ENCODE results near the gene TBL1XR1. TPM values are rescaled to one million over a fixed set of nuclear protein-coding genes. Genes with fewer than 3 reads are reported as not detected.

TBL1XR1 gene
- total and polyA plus RNA-seq, 2 of the 8 experiments (the other 6 are each of a cell fraction or from before 2014, with no cell fraction given): 28.1 to 147 TPM

DNA sequence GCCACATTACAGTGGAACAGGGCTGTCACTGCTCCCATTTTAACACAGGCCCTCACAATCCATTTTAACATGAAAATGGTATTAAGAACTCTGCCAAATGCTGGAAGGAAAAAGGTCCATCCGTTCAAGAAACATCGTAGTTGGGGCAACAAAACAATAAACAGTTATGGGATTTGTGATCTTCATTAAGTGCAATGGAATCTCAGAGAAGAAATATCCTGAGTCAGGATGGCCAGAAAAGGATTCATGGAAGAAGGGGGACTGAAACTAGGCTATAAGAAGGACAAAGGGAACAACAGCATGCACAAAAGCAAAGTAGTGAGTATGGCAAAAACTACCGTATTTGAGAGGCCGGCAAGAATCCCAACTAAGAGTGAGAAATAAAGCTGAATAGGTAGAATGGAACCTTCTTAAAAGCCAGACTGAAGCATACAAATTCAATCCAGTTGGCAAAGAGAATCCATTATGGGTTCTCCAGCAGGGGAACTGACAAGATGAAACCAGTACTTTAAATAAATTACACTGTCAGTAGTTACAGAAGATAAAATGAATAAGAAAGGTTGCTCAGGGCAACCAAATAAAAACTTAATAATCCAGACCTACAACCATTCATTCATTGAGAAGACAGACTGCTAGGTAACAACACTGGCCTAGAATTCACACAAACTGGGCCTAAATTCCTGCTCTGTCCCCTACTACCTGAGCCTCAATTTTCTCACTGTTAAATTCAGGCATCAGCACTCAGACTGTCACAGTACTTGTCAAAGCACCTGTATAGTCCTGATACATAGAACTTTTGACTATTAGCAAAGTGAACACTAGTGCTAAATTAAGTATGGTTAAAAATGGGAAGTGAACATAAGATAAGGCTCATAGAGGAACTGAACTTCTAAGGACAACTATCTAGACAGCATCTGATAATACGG, 6.3 kb downstream of the TBL1XR1 start:
- H3K4me1 ChIP-seq (replicated peaks in 1 of 4; ENCODE audit: control insufficient read depth in 3 of 4, insufficient read depth in 4 of 4, low read length in 3 of 4): peaks cover 0 to 24% (median 7%) of the 10 kb centered on the region in 4 experiments; a peak in 4 of 7 replicates
- H3K79me2 ChIP-seq (ENCODE audit: control insufficient read depth in 1 of 2, insufficient read depth in 2 of 2, low read length in 2 of 2): peaks cover 91 to 100% of the 10 kb centered on the region in 2 experiments
- 79% methylated on average over 5 of the region's 5 CpGs; no CpG with 5 or more reads in 1 of the 2 experiments for whole genome bisulfite sequencing, 2 experiments (ENCODE audit: extremely low coverage in 1 of 2, insufficient coverage in 1 of 2, insufficient read length in 1 of 2, insufficient replicate concordance in 2 of 2, low coverage in 1 of 2, low lambda C conversion rate in 2 of 2, missing lambda C conversion rate in 1 of 2)
- no peak overlapping the region for H3K27ac ChIP-seq (ENCODE audit: low read depth, low read length)
- H3K9ac ChIP-seq (replicated peaks in 1 of 4; ENCODE audit: extremely low read depth in 1 of 4, low read depth in 3 of 4, low read length in 3 of 4): no peak overlapping the region
- no peak overlapping the region for H4K91ac ChIP-seq (replicated peaks; ENCODE audit: insufficient read length, low read length)
- no peak overlapping the region for H4K8ac ChIP-seq (ENCODE audit: extremely low read depth, insufficient read depth, low read length)
- no peak overlapping the region for H3K18ac ChIP-seq (ENCODE audit: extremely low read depth, low read length)
- H2BK5ac ChIP-seq (ENCODE audit: low read depth, low read length): no peak overlapping the region
- H2BK20ac ChIP-seq (ENCODE audit: low read length): no peak overlapping the region
- no peak overlapping the region; a peak in 1 of 8 replicates for H3K4me3 ChIP-seq (ENCODE audit: extremely low read depth in 1 of 4, insufficient read depth in 2 of 4, low read depth in 3 of 4, low read length in 4 of 4)
- no peak overlapping the region for H2BK120ac ChIP-seq (replicated peaks; ENCODE audit: low read depth, low read length)
- H3K4ac ChIP-seq (replicated peaks; ENCODE audit: insufficient read length, low read depth, low read length): no peak overlapping the region
- no peak overlapping the region for H3K56ac ChIP-seq (replicated peaks; ENCODE audit: insufficient read length, low read depth, low read length)
- no peak overlapping the region for H2BK15ac ChIP-seq (ENCODE audit: low read length)
- H3K36me3 ChIP-seq (ENCODE audit: control insufficient read depth in 2 of 4, insufficient read depth in 4 of 4, low read length in 3 of 4): peaks cover 0 to 3% (median 0%) of the 10 kb centered on the region in 4 experiments; a peak in 1 of 8 replicates
- no peak overlapping the region for H2BK12ac ChIP-seq (ENCODE audit: low read depth, low read length)
- no peak overlapping the region for H2AFZ ChIP-seq (ENCODE audit: low read length)
- ChIA-PET POLR2A (ENCODE audit: partially characterized antibody) (interaction anchor here (1.1 kb wide), 1 partner anchor 135 kb away, joined by 3 read pairs; no protein-coding TSS in a partner anchor), CTCF (ENCODE audit: partially characterized antibody) (interaction anchor here (0.6 to 1.3 kb wide), 2 partner anchors 10 to 16 kb away, joined by 3 to 4 read pairs; no protein-coding TSS in a partner anchor)
- H3K14ac ChIP-seq (ENCODE audit: insufficient read length): no peak overlapping the region
- H2AK5ac ChIP-seq (ENCODE audit: low read depth, low read length): no peak overlapping the region
- H3K79me1 ChIP-seq (ENCODE audit: low read depth, low read length): no peaks in the 10 kb centered on the region
- H3K23me2 ChIP-seq (ENCODE audit: low read depth, low read length): no peaks in the 10 kb centered on the region; the same call in 1 of the 2 replicates
- FAIRE-seq (no peak), DNase-seq (ENCODE audit: low read depth in 1 of 2, low spot score in 2 of 2) (no peak)
- peak overlapping the region; percentile 25 to 41; a peak in 3 of 4 replicates for H3K4me2 ChIP-seq (ENCODE audit: insufficient read depth in 1 of 2, low read depth in 2 of 2, low read length in 2 of 2)
- H4K5ac ChIP-seq (ENCODE audit: insufficient read length, low read depth, low read length): no peak overlapping the region
- H3K9me3 ChIP-seq (ENCODE audit: insufficient read depth in 2 of 2, low read depth in 1 of 2, low read length in 1 of 2): no peaks in the 10 kb centered on the region
- H3K27me3 ChIP-seq (replicated peaks in 1 of 4; ENCODE audit: control insufficient read depth in 3 of 4, extremely low read depth in 1 of 4, insufficient read depth in 3 of 4, low read length in 3 of 4): no peaks in the 10 kb centered on the region
- no peak overlapping the region for H3K23ac ChIP-seq (ENCODE audit: insufficient read length)
- H4K20me1 ChIP-seq (replicated peaks in 1 of 2; ENCODE audit: control insufficient read depth in 1 of 2, insufficient read depth in 2 of 2, low read length in 2 of 2): peaks cover 10 to 13% of the 10 kb centered on the region in 2 experiments
- TF ChIP-seq SIX5 (IDR thresholded peaks at IDR 0.05; ENCODE audit: low read depth, low read length): no peak

All from H1 (cell line).